SU-DHL-6 (cell line): ENCODE data around the gene SAG.

Experiments
- H2AFZ ChIP-seq: fragments of 200-600 bp; sonication (generic); 2 replicates; pipeline ENCODE4 v1.6.1; 2014; ENCODE audit warnings: low read depth, mild to moderate bottlenecking, moderate library complexity, mixed read lengths, antibody characterized with exemption, low read length; ENCODE audit not compliant: severe bottlenecking
- H3F3A ChIP-seq: fragments of 200-600 bp; shearing (Covaris generic); 2 replicates; pipeline ENCODE4 v1.6.0; 2016; ENCODE audit warnings: antibody characterized with exemption, mild to moderate bottlenecking; ENCODE audit not compliant: insufficient read depth
- H3K27ac ChIP-seq: fragments of 200-600 bp; sonication (generic); 2 replicates; pipeline ENCODE4 v1.5.1; 2016; ENCODE audit warnings: low read depth, mild to moderate bottlenecking, low read length, moderate library complexity, mixed read lengths
- H3K27me3 ChIP-seq: fragments of 200-600 bp; sonication (generic), shearing (Covaris generic); 2 replicates; pipeline ENCODE4 v1.6.0; 2014; ENCODE audit warnings: mild to moderate bottlenecking, low read length
- H3K36me3 ChIP-seq: fragments of 200-600 bp; sonication (generic); 2 replicates; pipeline ENCODE4 v1.6.1; 2014; ENCODE audit warnings: mild to moderate bottlenecking, low read length, mixed read lengths
- H3K4me2 ChIP-seq: fragments of 300-600, 200-600 bp; shearing (Covaris generic), sonication (generic); 2 replicates; pipeline ENCODE4 v1.6.0; 2014; ENCODE audit warnings: low read length, low read depth, mild to moderate bottlenecking; ENCODE audit not compliant: poor library complexity, severe bottlenecking
- H3K4me3 ChIP-seq: fragments of 200-600 bp; sonication (generic); 2 replicates; pipeline ENCODE4 v1.5.1; 2014; ENCODE audit warnings: antibody characterized with exemption, low read length, mild to moderate bottlenecking, mixed read lengths; ENCODE audit not compliant: insufficient read depth, poor library complexity, severe bottlenecking
- H3K79me2 ChIP-seq: fragments of 200-600 bp; sonication (generic); 2 replicates; pipeline ENCODE4 v1.6.1; 2014; ENCODE audit warnings: mild to moderate bottlenecking, low read length, moderate library complexity; ENCODE audit not compliant: insufficient read depth
- H3K9ac ChIP-seq: fragments of 200-600 bp; sonication (generic); 2 replicates; pipeline ENCODE4 v1.7.0; 2014; ENCODE audit warnings: mild to moderate bottlenecking, low read length
- H3K9me2 ChIP-seq: fragments of 200-600 bp; sonication (generic); replicated peaks from 2 replicates; pipeline ENCODE4 v1.6.1; 2014; ENCODE audit warnings: low read length; ENCODE audit not compliant: insufficient read depth
- H3K9me3 ChIP-seq: fragments of 200-600 bp; sonication (generic); 2 replicates; pipeline ENCODE4 v1.6.1; 2014; ENCODE audit warnings: low read length, mixed read lengths; ENCODE audit not compliant: insufficient read depth
- H4K20me1 ChIP-seq: fragments of 200-600 bp; sonication (generic); 2 replicates; pipeline ENCODE4 v1.6.1; 2014; ENCODE audit warnings: low read depth, mild to moderate bottlenecking, antibody characterized with exemption, low read length, moderate library complexity, mixed read lengths
- CTCF ChIP-seq: fragments of 200-600 bp; sonication (generic); IDR thresholded peaks from one replicate; pipeline ENCODE4 v1.5.1; 2017; ENCODE audit warnings: antibody characterized with exemption, mild to moderate bottlenecking, low read length, moderate library complexity; ENCODE audit not compliant: insufficient read depth, poor library complexity, severe bottlenecking
- EZH2phosphoT487 ChIP-seq: fragments of 200-600 bp; sonication (generic), shearing (Covaris generic); conservative IDR thresholded peaks from 2 replicates; pipeline ENCODE4 v1.6.1; 2018; ENCODE audit warnings: mild to moderate bottlenecking, antibody characterized with exemption, low read length, moderate library complexity, mixed read lengths

SAG gene

GRCh38 chr2:233362742-233363141 lies 55.1 kb downstream of the SAG start:
- peaks cover 19% of the 10 kb centered on the region for H3F3A ChIP-seq
- peaks cover 11% of the 10 kb centered on the region; the same call in 1 of the 2 replicates for H3K9me3 ChIP-seq
- no peak overlapping the region for H3K4me3 ChIP-seq
- H3K36me3 ChIP-seq, result peaks cover 30% of the 10 kb centered on the region
- no peak overlapping the region for H3K9ac ChIP-seq
- TF ChIP-seq EZH2phosphoT487 (no peak), CTCF (no peak)
- H3K9me2 ChIP-seq, result no peaks in the 10 kb centered on the region
- H3K79me2 ChIP-seq, result peaks cover 19% of the 10 kb centered on the region; the same call in 1 of the 2 replicates
- peak overlapping the region; percentile 81; the same call in 1 of the 2 replicates for H3K27ac ChIP-seq
- no peaks in the 10 kb centered on the region for H3K27me3 ChIP-seq
- H3K4me2 ChIP-seq, result peak overlapping the region; percentile 53
- no peak overlapping the region for H2AFZ ChIP-seq
- H4K20me1 ChIP-seq, result no peaks in the 10 kb centered on the region

- Histone ChIP-seq H3K27me3 (no peaks in the 10 kb centered on the region), H3F3A (peaks cover 10% of the 10 kb centered on the region), H4K20me1 (no peaks in the 10 kb centered on the region), H3K4me3 (peak overlapping the region; percentile 2), H3K36me3 (peaks cover 24% of the 10 kb centered on the region), H2AFZ (no peak overlapping the region), H3K79me2 (peaks cover 19% of the 10 kb centered on the region; the same call in 1 of the 2 replicates), H3K27ac (peak overlapping the region; percentile 81), H3K9me3 (peaks cover 11% of the 10 kb centered on the region; the same call in 1 of the 2 replicates), H3K9ac (no peak overlapping the region), H3K9me2 (no peaks in the 10 kb centered on the region), H3K4me2 (peak overlapping the region; percentile 53)
- TF ChIP-seq EZH2phosphoT487 (no peak), CTCF (no peak)
Measured at GRCh38 chr2:233363744-233364235, 56.2 kb downstream of the SAG start.

- H3K79me2 ChIP-seq, result 0 out of 2 replicates have a peak, but pooled peaks cover 9% of the 10 kb centered on the region
Measured at GRCh38 chr2:233365861-233366520, 58.4 kb downstream of the SAG start.

More at GRCh38 chr2:233365861-233366520, 58.4 kb downstream of the SAG start:
- Histone ChIP-seq H3K4me3 (no peak overlapping the region), H4K20me1 (no peaks in the 10 kb centered on the region), H3K9me3 (peaks cover 11% of the 10 kb centered on the region; the same call in 1 of the 2 replicates), H2AFZ (no peak overlapping the region), H3K4me2 (no peak overlapping the region), H3K27ac (no peak overlapping the region), H3F3A (peaks cover 10% of the 10 kb centered on the region), H3K9me2 (no peaks in the 10 kb centered on the region), H3K9ac (no peak overlapping the region), H3K36me3 (peaks cover 19% of the 10 kb centered on the region), H3K27me3 (no peaks in the 10 kb centered on the region)
- TF ChIP-seq CTCF (no peak), EZH2phosphoT487 (no peak)
